ENCODE measurements around the gene GPC6.
"Not testable (repeated sequence)": the region's sequence is repeated elsewhere in the genome, so short reads cannot be mapped to it uniquely, and the experiment has no call there.

GPC6 gene

GRCh38 chr13:94170145-94170571, 943.6 kb downstream of the GPC6 start:
- no peak for DNase-seq (ENCODE audit: low read depth)

- no peak for DNase-seq (ENCODE audit: low read depth)
These were observed 945.8 kb downstream of the GPC6 start for GRCh38 chr13:94172416-94172815.

- no peak for DNase-seq (ENCODE audit: low read depth)
These were observed 946.8 kb downstream of the GPC6 start for GRCh38 chr13:94173312-94173854.

DNA sequence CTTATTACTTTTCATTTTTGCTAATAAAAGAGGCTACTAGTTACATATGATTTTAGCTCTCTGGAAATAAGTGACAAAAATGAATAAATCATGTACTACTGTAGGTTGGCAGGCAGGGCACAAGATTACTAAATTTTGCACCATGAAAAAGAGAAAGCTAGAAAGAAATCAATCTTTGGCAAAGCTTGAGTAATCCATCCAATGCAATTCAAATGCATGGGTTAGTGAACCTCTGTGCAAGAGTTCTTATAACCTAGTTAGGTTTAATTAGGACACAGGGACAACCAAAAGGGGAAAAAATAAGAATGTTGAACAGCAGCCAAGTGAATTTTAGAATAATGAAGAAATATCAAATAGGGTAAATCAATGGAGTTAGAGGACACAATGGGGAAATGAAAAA, 947.4 kb downstream of the GPC6 start:
- no peak for DNase-seq (ENCODE audit: low read depth)

DNA sequence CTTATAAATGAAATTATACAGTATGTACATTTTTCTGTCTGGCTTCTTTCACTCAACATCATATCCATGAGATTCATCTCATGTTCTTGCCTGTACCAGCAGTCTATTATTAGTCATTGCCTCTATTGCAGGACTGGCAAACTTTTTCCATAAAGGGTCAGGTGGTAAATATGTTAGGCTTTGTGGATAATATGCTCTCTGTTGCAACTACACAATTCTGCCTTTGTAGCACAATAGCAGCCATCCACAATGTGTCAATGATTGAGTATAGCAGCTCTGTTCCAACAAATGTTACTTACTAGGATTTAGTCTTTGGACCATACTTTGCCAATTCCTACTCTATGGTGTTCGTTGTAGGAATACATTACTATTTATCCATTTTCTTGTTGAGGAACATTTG, 948.5 kb downstream of the GPC6 start:
- no peak for DNase-seq (ENCODE audit: low read depth)

GRCh38 chr13:94176561-94176960, 950.0 kb downstream of the GPC6 start:
- no peak for DNase-seq (ENCODE audit: low read depth)

DNA sequence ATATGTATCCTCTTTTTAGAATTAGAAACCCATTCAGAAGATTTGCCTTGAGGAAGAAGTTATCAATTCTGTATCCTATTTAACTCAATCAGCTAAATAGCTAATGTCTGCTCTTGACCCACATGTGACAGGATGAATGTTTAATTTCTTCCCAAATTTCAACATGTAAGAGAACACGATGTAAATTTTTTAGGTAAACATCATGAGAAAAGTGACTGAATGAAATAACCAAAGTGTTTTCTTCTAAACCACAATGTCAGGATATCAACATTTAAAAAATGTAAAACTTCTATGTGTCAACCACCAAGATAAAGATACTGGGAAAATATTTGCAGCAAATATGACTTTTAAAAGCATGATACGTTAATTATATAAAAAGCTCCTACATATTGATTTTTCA, 950.4 kb downstream of the GPC6 start:
- DNase-seq (ENCODE audit: low read depth), result no peak

GRCh38 chr13:94178625-94179244, 952.1 kb downstream of the GPC6 start:
- DNase-seq (ENCODE audit: low read depth), result no peak

DNA sequence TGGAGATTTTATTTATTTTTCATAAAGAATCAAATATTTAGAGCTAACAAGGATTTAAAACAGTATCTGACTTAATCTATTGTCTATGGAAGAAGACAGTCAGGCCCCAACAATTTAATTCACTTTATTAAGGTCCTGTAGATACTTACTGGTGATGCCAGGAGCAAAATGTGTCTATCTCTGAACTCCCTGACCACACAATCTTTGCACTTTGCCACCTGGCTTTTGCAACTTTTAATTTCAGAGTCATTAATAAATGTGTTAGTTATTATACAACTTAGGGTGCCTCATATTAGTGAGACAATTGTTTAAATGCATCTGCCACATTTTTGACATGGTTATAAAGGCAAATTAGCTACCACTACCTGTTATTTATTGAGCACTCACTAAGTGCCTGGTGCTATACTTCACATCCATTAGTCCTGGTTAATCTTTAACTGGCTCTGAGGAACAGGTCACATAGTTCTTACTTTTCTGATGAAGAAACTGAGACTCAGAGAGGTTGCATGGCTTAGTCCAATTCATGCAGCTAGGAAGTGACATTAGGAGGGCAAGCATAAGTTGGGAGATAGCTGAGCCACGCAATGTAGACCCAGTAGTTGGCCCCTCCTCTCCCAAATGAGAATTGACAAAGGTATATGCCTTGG, 955.0 kb downstream of the GPC6 start:
- DNase-seq (ENCODE audit: low read depth), result no peak

DNA sequence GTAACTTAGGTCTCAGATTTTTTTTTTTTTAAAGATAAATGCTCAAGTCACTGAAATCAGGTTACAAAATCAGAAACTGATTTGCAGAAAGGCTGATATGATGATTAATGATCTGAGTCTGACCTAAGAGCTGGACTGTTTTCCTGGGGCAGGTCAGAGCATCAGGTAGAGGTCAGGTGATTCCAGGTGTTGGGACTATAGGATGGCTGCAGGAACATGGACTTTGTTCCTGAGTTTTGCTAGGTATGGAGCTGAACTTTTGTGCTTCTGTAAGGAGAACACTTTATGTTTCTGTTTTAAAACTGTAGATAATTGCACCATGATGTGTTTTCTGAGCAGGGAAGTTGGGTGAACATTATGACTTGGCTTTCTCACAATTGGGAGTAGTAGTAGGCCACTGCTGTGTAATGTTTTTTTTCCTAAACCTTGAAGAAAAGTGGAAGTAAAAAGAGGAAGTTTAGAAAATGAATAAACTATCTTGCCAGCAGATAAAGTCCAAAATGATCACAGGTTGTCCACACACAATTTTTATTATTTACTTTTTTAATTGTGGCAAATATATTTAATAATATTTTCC, 955.7 kb downstream of the GPC6 start:
- DNase-seq (ENCODE audit: low read depth), result no peak

GRCh38 chr13:94186470-94186869, 959.9 kb downstream of the GPC6 start:
- DNase-seq (ENCODE audit: low read depth), result no peak

GRCh38 chr13:94188201-94188854, 961.7 kb downstream of the GPC6 start:
- no peak for DNase-seq (ENCODE audit: low read depth)

DNA sequence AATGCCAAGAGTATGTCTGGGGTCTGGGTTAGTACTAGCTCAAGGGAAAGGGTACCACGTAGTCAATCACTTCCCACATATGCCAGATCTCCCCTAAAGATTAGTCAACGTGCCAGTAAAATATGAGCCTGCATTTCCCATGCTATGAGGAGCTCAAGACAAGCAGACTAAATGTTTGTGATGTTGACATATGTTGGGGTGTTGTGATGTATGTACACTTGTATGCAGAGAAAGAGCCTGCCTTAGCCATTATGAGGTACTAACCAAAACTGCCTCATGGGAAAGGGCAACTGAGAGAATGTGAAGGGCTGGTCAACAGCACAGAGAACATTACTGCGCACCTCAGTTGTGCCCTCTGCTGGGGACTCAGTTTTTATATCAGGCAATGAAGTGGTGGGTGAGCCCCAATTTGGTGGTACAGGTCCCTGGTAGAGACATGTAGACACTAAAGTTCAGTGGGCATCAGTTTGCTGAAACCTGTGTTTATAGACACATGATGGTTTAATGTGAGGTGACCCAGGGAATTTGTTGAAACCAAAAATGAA, 965.9 kb downstream of the GPC6 start:
- DNase-seq (ENCODE audit: low read depth), result no peak

DNA sequence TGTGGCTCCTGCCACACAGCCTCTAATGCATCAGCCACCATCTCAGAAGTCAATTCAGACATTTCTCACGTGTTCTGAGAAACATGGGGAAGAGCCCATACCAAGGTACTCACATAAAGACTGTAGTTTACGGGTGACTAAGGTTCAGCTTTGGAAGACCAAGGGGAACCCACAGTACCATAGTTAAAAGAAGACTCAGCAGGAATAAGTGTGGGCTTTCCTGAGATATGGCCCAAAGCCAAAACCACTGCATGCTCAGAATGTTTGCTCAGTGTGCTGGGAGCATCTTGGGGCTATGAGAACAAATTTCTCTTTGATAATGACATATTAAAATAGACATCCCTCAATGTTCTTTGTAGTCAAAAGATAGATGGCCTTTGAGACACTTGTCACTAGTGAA, 969.1 kb downstream of the GPC6 start:
- no peak for DNase-seq (ENCODE audit: low read depth)

DNA sequence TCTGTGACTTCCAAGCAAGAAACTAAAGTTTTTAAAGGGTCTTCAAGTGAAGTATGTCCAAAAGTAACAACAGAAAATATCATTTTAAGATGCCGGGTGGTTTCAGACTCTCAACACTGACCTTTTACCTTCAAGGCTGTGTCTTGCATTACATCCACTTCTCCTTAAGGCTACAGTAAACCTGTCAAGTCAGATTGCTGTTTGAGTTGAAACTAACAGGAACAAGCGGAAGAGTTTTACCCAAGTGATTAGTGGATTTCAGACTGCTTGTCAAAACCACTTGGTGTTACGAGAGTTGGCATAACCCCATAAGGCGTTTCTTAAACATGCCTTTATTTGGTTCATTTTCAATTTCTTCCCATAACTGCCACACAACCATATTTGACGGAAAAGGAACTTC, 969.8 kb downstream of the GPC6 start:
- DNase-seq (ENCODE audit: low read depth), result no peak

DNA sequence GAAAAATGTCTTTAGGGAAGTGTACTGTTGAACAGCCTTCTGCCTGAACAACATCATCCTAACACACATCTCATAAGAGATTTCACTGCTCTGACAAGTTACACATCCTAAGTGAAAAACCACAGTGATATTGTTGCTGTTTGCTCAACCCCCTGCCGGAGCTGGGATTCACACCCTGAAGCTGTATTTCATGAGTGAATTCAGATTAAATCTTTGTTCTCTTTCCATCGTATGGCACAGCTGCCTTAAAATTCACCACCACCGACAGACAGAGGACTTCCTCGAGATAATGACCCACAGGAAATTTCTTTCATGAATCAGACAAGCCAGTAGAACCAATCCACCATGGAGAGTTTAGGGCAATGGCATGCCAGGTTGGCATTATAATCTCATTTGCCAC, 972.1 kb downstream of the GPC6 start:
- DNase-seq (ENCODE audit: low read depth), result no peak

DNA sequence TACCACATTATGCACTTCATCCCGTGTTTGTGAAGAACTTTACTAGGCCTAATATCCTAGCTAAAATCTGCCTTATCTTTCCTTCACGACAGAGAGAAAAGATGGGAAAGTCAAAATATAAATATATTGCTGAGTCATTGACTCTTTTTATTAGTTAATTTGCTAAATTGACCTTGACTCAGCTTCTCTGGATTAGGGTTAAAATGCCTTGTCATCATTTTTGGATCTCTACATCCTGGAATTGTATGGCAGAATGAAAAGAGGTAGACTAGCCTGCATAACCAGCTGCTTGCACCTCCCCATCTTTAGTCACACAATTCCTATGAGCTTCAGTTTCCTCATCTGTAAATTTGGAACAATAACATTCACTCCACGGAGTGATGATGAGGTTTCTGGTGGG, 972.5 kb downstream of the GPC6 start:
- DNase-seq (ENCODE audit: low read depth), result no peak

DNA sequence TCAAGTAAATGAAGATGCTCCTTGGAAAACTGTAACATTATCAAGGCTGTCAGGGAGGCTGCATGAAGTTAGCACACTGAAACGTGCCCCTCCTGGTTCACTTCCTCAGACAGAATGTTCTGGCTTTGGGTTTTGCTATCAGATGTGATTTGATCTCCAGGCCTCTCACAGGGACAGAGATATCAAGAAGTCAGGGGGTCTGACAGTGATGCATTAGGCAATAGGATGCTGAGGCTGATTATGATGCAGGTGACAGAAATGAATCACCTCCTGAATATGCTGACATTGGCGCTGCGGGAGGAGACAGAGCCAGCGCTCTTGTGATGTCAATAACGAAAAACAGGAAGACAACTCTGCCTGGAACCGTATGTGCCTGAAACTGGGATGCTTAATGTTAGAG, 974.4 kb downstream of the GPC6 start:
- no peak for DNase-seq (ENCODE audit: low read depth)

- no peak for DNase-seq (ENCODE audit: low read depth)
These were observed 977.6 kb downstream of the GPC6 start for GRCh38 chr13:94204163-94204562.

DNA sequence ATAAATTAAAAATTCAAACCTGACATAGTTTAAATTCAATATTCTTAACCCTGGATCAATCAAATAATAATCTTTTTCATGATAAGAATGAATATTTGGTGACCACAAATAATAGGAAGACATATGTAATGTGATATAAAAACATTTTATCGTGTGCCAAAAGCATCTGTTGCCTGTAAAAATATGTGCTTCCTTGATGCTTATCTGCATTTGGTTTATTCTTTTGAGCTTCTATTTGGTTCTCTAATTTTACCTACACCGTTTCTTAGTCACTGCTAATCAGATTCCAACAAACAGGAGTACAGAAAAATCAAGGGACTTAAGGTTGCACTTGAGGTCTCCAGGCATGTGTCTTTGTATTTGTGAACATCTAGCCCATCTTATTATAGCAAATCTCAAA, 978.3 kb downstream of the GPC6 start:
- no peak for DNase-seq (ENCODE audit: low read depth)

GRCh38 chr13:94205896-94206295, 979.3 kb downstream of the GPC6 start:
- no peak for DNase-seq (ENCODE audit: low read depth)

- no peak for DNase-seq (ENCODE audit: low read depth)
These were observed 982.5 kb downstream of the GPC6 start for GRCh38 chr13:94209117-94209516.

DNA sequence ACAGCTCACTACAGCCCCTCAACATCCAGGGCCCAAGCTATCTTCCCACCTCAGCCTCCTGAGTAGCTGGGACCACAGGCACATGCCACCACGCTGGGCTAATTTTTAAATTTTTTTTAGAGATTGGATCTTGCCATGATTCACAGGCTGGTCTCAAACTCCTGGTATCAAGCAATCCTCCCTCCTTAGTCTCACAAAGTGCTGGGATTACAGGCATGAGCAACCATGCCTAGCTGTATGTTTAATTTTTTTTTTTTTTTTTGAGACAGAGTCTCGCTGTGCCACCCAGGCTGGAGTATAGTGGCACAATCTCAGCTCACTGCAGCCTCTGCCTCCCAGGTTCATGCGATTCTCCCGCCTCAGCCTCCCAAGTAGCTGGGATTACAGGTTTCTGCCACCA, 983.3 kb downstream of the GPC6 start:
- DNase-seq (ENCODE audit: low read depth), result not testable (repeated sequence)

All from stimulated activated CD8-positive, alpha-beta memory T cell treated with anti-CD3 and anti-CD28 coated beads, Interleukin-12 subunit alpha, Interleukin-12 subunit beta, amount 100 ng/mL, for 1 hour (primary cell).